ENCODE data around the gene SLC39A6. TPM values are rescaled to one million over a fixed set of nuclear protein-coding genes. Genes with fewer than 3 reads are reported as not detected.

Gene SLC39A6
- total RNA-seq, 1 experiment from 2014 or later = 20.3 TPM

DNA sequence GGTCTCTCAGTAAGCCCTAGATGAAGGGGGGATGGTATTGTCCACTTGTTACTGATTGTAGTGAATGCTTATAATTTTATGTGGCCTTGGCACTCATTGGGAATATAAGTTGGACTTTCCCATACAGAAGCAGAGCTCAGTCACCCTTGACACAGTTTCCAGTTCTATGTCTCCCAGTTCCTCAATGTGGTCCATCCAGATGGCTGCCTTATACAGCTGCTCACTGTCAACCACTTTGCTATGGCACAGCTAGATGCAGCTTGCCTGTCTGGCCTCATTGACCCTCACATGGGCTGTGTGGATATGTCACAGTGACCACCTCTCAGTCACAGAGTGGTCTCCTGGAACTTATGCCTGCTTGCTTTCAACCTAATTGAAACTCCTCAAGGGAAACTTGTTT, 21.7 kb downstream of the SLC39A6 start:
- CTCF ChIA-PET = no interaction called here
- H3K27me3 ChIP-seq (ENCODE audit: insufficient read depth, low read depth) = no peaks in the 10 kb centered on the region

GRCh38 chr18:36104749-36105148, 24.4 kb downstream of the SLC39A6 start:
- TF ChIP-seq EZH2 (IDR thresholded peaks at IDR 0.05; ENCODE audit: low read depth) = no peak
- TF ChIP-seq, protein P1, sequence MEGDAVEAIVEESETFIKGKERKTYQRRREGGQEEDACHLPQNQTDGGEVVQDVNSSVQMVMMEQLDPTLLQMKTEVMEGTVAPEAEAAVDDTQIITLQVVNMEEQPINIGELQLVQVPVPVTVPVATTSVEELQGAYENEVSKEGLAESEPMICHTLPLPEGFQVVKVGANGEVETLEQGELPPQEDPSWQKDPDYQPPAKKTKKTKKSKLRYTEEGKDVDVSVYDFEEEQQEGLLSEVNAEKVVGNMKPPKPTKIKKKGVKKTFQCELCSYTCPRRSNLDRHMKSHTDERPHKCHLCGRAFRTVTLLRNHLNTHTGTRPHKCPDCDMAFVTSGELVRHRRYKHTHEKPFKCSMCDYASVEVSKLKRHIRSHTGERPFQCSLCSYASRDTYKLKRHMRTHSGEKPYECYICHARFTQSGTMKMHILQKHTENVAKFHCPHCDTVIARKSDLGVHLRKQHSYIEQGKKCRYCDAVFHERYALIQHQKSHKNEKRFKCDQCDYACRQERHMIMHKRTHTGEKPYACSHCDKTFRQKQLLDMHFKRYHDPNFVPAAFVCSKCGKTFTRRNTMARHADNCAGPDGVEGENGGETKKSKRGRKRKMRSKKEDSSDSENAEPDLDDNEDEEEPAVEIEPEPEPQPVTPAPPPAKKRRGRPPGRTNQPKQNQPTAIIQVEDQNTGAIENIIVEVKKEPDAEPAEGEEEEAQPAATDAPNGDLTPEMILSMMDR (conservative IDR thresholded peaks at IDR 0.05) = no peak
- no peaks in the 10 kb centered on the region for H4K20me1 ChIP-seq (ENCODE audit: insufficient read depth)
- BruUV-seq (replicated peaks) = no TSS peak
- no peaks in the 10 kb centered on the region for H3K79me2 ChIP-seq (ENCODE audit: low read depth)
- no peak overlapping the region for H3K27ac ChIP-seq
- no peaks in the 10 kb centered on the region for H3K36me3 ChIP-seq (ENCODE audit: low read depth)
- no peaks in the 10 kb centered on the region for H3K27me3 ChIP-seq (ENCODE audit: insufficient read depth, low read depth)
- CTCF ChIA-PET = no interaction called here
- DNase-seq = no peak
- no peak overlapping the region for H3K4me2 ChIP-seq
- no peak overlapping the region for H3K4me3 ChIP-seq
- no peaks in the 10 kb centered on the region for H3K9me3 ChIP-seq (ENCODE audit: insufficient read depth, low read depth)
- no peaks in the 10 kb centered on the region for H3F3A ChIP-seq (ENCODE audit: insufficient read depth, low read depth)
- no peak overlapping the region for H2AFZ ChIP-seq
- POLR2A ChIA-PET (ENCODE audit: unreplicated experiment) = no interaction called here
- H3K9me2 ChIP-seq (ENCODE audit: insufficient read depth) = no peaks in the 10 kb centered on the region
- intact Hi-C loops (cut with micrococcal nuclease; ENCODE audit: unreplicated experiment) = no loop called here
- no peaks in the 10 kb centered on the region for H3K4me1 ChIP-seq (replicated peaks; ENCODE audit: insufficient read depth)

More for the DNA sequence above, 21.7 kb downstream of the SLC39A6 start:
- intact Hi-C loops (cut with micrococcal nuclease; ENCODE audit: unreplicated experiment) = no loop called here
- no peak overlapping the region for H3K27ac ChIP-seq
- no peaks in the 10 kb centered on the region for H3K79me2 ChIP-seq (ENCODE audit: low read depth)
- H3K4me2 ChIP-seq = no peak overlapping the region
- no peaks in the 10 kb centered on the region for H3F3A ChIP-seq (ENCODE audit: insufficient read depth, low read depth)
- no peaks in the 10 kb centered on the region for H3K9me3 ChIP-seq (ENCODE audit: insufficient read depth, low read depth)
- H2AFZ ChIP-seq = no peak overlapping the region
- H3K4me1 ChIP-seq (replicated peaks; ENCODE audit: insufficient read depth) = no peaks in the 10 kb centered on the region
- no peak for DNase-seq
- no peaks in the 10 kb centered on the region for H4K20me1 ChIP-seq (ENCODE audit: insufficient read depth)
- POLR2A ChIA-PET (ENCODE audit: unreplicated experiment) = no interaction called here
- H3K9me2 ChIP-seq (ENCODE audit: insufficient read depth) = no peaks in the 10 kb centered on the region
- no TSS peak for BruUV-seq (replicated peaks)
- no peak overlapping the region for H3K4me3 ChIP-seq
- H3K36me3 ChIP-seq (ENCODE audit: low read depth) = no peaks in the 10 kb centered on the region
- TF ChIP-seq, protein P1 (conservative IDR thresholded peaks at IDR 0.05) = no peak
- TF ChIP-seq EZH2 (IDR thresholded peaks at IDR 0.05; ENCODE audit: low read depth) = no peak

GRCh38 chr18:36101943-36102342, 27.2 kb downstream of the SLC39A6 start:
- Histone ChIP-seq H3K27ac (no peak overlapping the region), H3K9me3 (ENCODE audit: insufficient read depth, low read depth) (no peaks in the 10 kb centered on the region), H3K4me2 (no peak overlapping the region), H3K4me1 (replicated peaks; ENCODE audit: insufficient read depth) (no peaks in the 10 kb centered on the region), H3F3A (ENCODE audit: insufficient read depth, low read depth) (no peaks in the 10 kb centered on the region), H2AFZ (no peak overlapping the region), H4K20me1 (ENCODE audit: insufficient read depth) (no peaks in the 10 kb centered on the region), H3K4me3 (no peak overlapping the region), H3K9me2 (ENCODE audit: insufficient read depth) (no peaks in the 10 kb centered on the region), H3K36me3 (ENCODE audit: low read depth) (no peaks in the 10 kb centered on the region), H3K79me2 (ENCODE audit: low read depth) (no peaks in the 10 kb centered on the region), H3K27me3 (ENCODE audit: insufficient read depth, low read depth) (no peaks in the 10 kb centered on the region)
- no TSS peak for BruUV-seq (replicated peaks)
- ChIA-PET POLR2A (ENCODE audit: unreplicated experiment) (no interaction called here), CTCF (no interaction called here)
- intact Hi-C loops (cut with micrococcal nuclease; ENCODE audit: unreplicated experiment) = no loop called here
- TF ChIP-seq, protein P1 (conservative IDR thresholded peaks at IDR 0.05) = no peak
- TF ChIP-seq EZH2 (IDR thresholded peaks at IDR 0.05; ENCODE audit: low read depth) = no peak
- DNase-seq = no peak

Data from PC-9 (cell line).